Mucosa of stomach (tissue), 1 donor: Measurements from ENCODE around the gene ATG4D.

Experiments
- H3K27me3 ChIP-seq: one replicate; pipeline ENCODE4 v1.7.0; 2013; ENCODE audit warnings: mild to moderate bottlenecking, low read length; ENCODE audit not compliant: control insufficient read depth, insufficient read depth
- H3K36me3 ChIP-seq: one replicate; pipeline ENCODE4 v1.7.0; 2013; ENCODE audit warnings: low read length; ENCODE audit not compliant: control insufficient read depth, insufficient read depth
- H3K4me1 ChIP-seq: one replicate; pipeline ENCODE4 v1.7.0; 2013; ENCODE audit warnings: mild to moderate bottlenecking, low read length; ENCODE audit not compliant: control insufficient read depth, insufficient read depth
- H3K4me3 ChIP-seq: one replicate; pipeline ENCODE4 v1.7.0; 2013; ENCODE audit warnings: low read length
- H3K9ac ChIP-seq: one replicate; pipeline ENCODE4 v1.7.0; 2013; ENCODE audit warnings: mild to moderate bottlenecking, low read length, moderate library complexity
- H3K9me3 ChIP-seq: one replicate; pipeline ENCODE4 v1.7.0; 2013; ENCODE audit warnings: mild to moderate bottlenecking, low read length, moderate library complexity; ENCODE audit not compliant: control insufficient read depth
- donor health status: Pancreatic carcinoma.

Gene ATG4D

DNA sequence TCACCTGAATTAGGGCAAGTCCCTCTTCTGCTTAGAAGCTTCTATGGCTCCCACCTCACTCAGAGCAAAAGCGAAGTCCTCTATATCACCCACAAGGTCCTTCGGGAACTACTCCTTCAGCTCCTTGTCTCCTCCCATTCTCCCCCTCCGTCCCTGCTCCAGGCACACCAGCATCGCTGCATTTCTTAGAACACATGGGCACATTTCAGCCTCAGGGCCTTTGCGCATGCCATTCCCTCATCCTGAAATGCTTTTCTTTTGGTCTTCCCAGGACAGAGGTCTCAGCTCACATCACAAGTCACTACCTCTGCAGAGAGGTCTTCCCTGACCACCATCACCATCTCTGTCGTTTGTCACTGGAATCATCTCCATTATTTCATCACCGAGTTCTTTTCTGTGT lies 30.5 kb upstream of the ATG4D start:
- Histone ChIP-seq H3K9me3 (no peaks in the 10 kb centered on the region), H3K36me3 (no peaks in the 10 kb centered on the region), H3K4me3 (no peak overlapping the region), H3K27me3 (peaks cover 66% of the 10 kb centered on the region), H3K4me1 (peaks cover 18% of the 10 kb centered on the region), H3K9ac (no peak overlapping the region)

DNA sequence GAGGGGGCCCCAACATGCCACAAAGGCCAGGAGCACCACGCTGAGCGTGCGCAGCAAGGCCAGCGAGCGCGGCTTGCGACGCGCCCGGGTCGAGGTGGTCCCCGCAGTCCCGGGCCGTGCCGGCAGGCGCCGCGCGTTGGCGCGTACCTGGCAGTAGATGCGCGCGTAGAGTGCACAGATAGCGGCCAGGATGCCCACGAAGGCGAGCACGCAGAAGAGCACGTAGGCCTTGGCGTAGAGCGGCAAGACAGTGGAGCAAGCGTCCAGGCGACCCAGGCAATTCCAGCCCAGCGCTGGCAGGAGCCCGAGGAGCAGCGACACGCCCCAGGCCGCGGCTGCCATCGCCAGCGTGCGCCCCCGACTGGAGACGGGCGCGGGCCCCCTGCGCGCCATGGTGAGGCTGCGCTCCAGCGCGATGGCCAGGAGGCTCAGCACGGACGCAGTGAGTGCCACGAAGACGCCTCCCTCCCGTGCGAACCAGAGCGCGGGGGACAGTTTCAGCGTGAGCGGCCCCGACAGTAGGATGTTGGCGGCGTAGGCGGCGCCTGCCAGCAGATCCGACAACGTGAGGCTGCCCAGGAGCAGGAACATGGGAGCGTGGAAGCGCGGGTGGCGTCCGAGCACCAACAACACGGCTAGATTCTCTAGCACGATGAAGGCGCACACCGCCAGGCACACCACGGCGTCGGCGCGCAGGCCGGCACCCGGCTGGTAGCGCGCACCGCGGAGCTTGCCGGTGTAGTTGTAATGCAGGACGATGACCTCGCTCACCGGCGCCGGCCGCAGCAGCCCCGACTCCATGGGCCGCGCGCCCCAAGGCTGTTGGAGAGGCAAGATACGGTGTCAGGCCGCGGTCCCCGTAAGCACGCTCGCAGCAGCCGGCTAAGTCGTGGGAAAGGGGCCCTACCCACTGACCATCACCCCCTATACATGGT lies 29.2 kb upstream of the ATG4D start:
- peaks cover 19% of the 10 kb centered on the region for H3K4me1 ChIP-seq
- H3K9me3 ChIP-seq, result no peaks in the 10 kb centered on the region
- H3K4me3 ChIP-seq, result no peak overlapping the region
- no peak overlapping the region for H3K9ac ChIP-seq
- peaks cover 79% of the 10 kb centered on the region for H3K27me3 ChIP-seq
- H3K36me3 ChIP-seq, result no peaks in the 10 kb centered on the region

DNA sequence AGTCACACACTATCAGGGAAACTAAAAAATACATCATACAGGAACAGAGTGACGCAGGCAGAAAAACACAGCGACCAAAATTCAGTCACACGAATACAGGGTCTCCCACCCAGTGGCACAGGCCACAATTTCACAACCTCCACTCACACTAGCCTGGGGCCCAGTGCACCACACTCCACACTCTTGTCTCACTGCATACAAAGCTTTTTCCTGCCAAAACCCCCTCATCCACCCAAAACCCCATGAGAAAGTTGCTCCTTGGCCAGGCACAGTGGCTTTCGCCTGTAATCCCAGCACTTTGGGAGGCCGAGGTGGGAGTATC lies 27.7 kb upstream of the ATG4D start:
- H3K4me1 ChIP-seq, result peaks cover 13% of the 10 kb centered on the region
- H3K4me3 ChIP-seq, result no peak overlapping the region
- no peak overlapping the region for H3K9ac ChIP-seq
- H3K36me3 ChIP-seq, result no peaks in the 10 kb centered on the region
- peaks cover 79% of the 10 kb centered on the region for H3K27me3 ChIP-seq
- H3K9me3 ChIP-seq, result no peaks in the 10 kb centered on the region

DNA sequence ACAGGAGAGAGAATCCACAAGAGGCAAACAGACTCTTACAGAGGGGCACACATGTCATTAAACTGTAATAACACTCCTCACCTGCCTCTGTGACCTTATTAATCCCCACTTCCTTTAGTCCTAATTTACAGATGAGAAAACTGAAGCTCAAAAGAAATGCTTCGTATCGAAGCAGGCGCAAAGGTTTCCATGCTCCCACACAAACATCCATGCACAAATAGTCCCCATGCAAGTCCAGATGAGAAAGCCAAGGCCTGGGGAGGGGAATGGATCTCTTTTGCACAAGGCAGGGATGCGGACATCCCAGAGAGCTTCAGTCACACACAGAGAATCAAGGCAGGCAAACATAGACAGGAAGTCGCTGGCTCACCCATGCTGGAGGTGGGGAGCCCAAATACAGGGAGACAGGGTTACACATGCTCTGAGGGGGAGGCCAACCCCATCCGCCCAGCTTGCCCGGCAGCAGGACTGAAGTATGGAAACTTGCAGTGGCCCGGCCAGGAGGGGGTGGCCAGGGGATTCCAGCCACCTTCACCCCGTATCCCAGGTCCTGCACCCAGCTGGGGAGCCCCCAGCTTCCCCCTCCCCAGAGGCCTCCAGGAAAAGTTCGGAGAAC lies 26.9 kb upstream of the ATG4D start:
- Histone ChIP-seq H3K9ac (no peak overlapping the region), H3K4me3 (no peak overlapping the region), H3K9me3 (no peaks in the 10 kb centered on the region), H3K4me1 (peaks cover 13% of the 10 kb centered on the region), H3K27me3 (peaks cover 79% of the 10 kb centered on the region), H3K36me3 (no peaks in the 10 kb centered on the region)

DNA sequence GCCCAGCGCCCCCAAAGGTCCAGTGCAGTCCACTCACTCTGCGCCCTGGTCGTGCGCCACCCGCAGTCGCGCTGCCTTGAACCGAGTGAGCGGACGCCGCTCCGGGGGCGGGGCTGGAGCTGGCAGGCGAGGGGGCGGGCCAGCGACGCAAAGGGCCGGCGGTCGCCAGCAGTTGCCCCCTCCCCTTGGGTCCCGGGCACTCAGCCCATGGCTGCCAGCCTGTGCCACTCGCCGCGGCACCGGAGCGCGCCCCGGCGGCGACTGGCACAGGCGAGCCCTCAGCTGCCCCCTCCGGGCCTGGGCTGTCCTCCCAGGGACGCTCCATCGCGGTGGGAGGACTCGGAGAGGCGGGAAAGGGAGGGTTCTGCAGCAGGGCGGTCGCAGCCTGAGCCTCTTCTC lies 26.3 kb upstream of the ATG4D start, which contains the start of gene S1PR5:
S1PR5 (minus strand) TSS at position 87 of the 399 bp plus-strand sequence. CDS start 2,436 bp downstream, outside the sequence.
- Histone ChIP-seq H3K9ac (no peak within 1 kb of the TSS), H3K4me3 (no peak within 1 kb of the TSS), H3K36me3 (no peaks in the 10 kb centered on the region), H3K4me1 (peaks cover 13% of the 10 kb centered on the region), H3K27me3 (peaks cover 77% of the 10 kb centered on the region), H3K9me3 (no peaks in the 10 kb centered on the region)

DNA sequence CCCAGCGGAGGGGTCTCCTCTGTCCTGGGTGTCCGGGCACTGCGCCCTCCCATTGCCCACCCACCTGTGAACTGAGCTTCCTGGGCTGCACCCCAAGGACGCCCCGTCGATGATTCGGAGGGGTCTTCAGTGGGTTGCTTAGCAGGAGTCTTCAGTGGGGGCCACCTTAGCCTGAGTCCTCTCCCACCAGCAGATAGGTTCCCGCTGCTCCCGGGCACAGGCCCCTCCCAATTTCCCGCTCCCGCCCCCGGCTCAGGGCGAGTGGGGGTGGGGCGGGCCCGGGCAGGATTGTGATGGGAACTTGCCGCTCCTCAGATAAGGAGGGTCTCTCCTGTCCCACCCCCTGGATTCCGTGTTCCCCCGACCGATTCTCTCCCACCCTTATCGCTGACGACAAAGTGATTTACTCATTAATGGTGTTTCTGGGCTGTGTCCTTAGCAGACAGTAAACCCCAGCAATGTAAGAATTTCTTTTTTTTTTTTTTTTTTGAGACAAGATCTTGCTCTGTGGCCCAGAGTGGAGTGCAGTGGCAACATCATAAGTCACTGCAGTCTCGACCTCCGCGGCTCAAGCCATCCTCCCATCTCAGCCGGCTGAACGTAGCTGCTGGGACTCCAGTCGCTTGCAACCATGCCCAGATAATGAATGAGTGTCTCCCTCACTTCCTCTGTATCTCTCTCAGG lies 25.8 kb upstream of the ATG4D start:
- no peak overlapping the region for H3K4me3 ChIP-seq

GRCh38 chr19:10518444-10519361 lies 25.0 kb upstream of the ATG4D start:
- no peaks in the 10 kb centered on the region for H3K9me3 ChIP-seq
- H3K36me3 ChIP-seq, result no peaks in the 10 kb centered on the region
- H3K27me3 ChIP-seq, result peaks cover 70% of the 10 kb centered on the region
- H3K4me3 ChIP-seq, result no peak overlapping the region
- no peak overlapping the region for H3K9ac ChIP-seq
- peaks cover 13% of the 10 kb centered on the region for H3K4me1 ChIP-seq

More for the DNA sequence above, 25.8 kb upstream of the ATG4D start:
- Histone ChIP-seq H3K9ac (no peak overlapping the region), H3K27me3 (peaks cover 73% of the 10 kb centered on the region), H3K4me1 (peaks cover 13% of the 10 kb centered on the region), H3K9me3 (no peaks in the 10 kb centered on the region), H3K36me3 (no peaks in the 10 kb centered on the region)

- peaks cover 70% of the 10 kb centered on the region for H3K27me3 ChIP-seq
- no peak overlapping the region for H3K4me3 ChIP-seq
These were observed 24.3 kb upstream of the ATG4D start for GRCh38 chr19:10519421-10519820.

DNA sequence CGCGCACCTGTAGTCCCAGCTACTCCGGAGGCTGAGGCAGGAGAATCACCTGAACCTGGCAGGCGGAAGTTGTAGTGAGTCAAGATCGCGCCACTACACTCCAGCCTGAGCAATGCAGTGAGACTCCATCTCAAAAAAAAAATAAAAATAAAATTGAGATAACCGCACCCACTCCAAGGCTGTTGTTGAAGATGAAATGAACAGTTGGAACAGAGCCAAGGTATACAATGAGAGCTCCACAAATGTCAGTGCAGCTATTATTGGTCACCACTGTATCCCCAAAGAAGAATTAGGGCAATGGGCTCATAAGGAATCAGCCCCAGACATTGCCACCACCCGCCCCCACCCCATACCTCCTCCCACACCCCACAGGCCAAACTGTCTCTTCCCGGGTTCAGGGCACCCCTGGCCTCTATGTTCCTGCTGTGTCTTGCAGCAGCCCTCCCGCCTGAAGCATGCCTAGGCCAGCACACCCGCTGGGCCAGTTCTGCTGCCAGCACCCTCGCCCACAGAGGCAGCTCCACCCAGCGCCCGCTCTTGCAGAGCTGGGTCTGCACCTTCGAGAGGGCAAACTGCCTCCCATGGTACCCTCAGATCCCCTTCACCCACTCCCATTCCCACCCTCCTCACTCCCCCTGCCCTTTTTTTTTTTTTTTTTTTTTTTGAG lies 22.9 kb upstream of the ATG4D start:
- peaks cover 13% of the 10 kb centered on the region for H3K4me1 ChIP-seq
- H3K9ac ChIP-seq, result no peak overlapping the region
- H3K27me3 ChIP-seq, result peaks cover 57% of the 10 kb centered on the region
- no peaks in the 10 kb centered on the region for H3K9me3 ChIP-seq
- no peaks in the 10 kb centered on the region for H3K36me3 ChIP-seq
- no peak overlapping the region for H3K4me3 ChIP-seq

More at GRCh38 chr19:10519421-10519820, 24.3 kb upstream of the ATG4D start:
- Histone ChIP-seq H3K9me3 (no peaks in the 10 kb centered on the region), H3K9ac (no peak overlapping the region), H3K36me3 (no peaks in the 10 kb centered on the region), H3K4me1 (peaks cover 13% of the 10 kb centered on the region)

DNA sequence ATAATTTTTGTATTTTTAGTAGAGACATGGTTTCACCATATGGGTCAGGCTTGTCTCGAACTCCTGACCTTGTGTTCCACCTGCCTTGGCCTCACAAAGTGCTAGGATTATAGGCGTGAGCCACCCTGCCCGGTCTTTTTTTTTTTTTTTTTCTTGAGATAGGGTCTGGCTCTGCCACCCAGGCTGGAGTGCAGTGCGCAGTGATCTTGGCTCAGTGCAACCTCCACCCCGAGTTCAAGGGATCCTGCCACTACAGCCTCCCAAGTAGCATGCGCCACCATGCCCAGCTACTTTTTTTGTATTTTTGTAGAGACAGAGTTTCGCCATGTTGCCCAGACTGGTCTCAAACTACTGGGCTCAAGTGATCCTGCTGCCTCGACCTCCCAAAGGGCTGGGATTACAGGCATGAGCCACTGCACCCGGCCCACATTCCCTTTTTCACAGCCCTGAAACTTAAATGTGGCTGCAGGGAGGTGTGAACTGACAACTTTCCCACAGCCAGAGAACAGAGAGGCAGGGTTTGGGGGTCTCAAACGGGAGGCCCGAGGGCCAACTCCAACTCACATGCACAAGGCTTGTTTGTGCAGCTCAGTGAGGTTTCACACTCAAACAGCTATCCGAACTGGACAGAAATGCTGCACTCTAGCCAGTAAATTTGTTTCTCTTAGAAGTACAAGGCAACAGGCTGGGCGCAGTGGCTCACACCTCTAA lies 22.1 kb upstream of the ATG4D start:
- no peak overlapping the region for H3K9ac ChIP-seq
- no peaks in the 10 kb centered on the region for H3K36me3 ChIP-seq
- no peaks in the 10 kb centered on the region for H3K9me3 ChIP-seq
- peaks cover 48% of the 10 kb centered on the region for H3K27me3 ChIP-seq
- no peak overlapping the region for H3K4me3 ChIP-seq
- peaks cover 13% of the 10 kb centered on the region for H3K4me1 ChIP-seq
